HG02970 (cell line): ENCODE measurements around the gene TPGS2.
"Not testable (repeated sequence)": the region's sequence is repeated elsewhere in the genome, so short reads cannot be mapped to it uniquely, and the experiment has no call there.

Experiments used
- ATAC-seq: cut with Tn5 transposase; IDR thresholded peaks from one replicate; pipeline ENCODE4 v1.9.1; 2021; ENCODE audit warnings: mild to moderate bottlenecking, moderate library complexity, moderate number of reproducible peaks; ENCODE audit not compliant: unreplicated experiment, low FRiP score

TPGS2 gene

DNA sequence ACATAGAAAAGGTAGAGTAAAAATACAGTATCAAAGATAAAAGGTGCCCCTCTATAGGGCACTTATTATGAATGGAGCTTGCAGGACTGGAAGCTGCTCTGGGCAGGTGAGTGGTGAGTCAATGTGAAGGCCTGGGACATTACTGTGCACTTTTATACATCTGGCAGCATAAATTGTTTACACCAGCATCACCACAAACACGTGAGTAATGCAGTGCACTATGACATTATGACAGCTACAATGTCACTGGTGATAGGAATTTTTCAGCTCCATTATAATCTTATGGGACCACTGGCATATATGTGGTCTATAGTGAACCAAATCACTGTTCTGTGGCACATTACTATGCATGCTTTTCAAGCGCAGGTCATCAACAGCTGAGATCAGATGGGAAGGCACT lies 48.1 kb downstream of the TPGS2 start:
- no peak for ATAC-seq

DNA sequence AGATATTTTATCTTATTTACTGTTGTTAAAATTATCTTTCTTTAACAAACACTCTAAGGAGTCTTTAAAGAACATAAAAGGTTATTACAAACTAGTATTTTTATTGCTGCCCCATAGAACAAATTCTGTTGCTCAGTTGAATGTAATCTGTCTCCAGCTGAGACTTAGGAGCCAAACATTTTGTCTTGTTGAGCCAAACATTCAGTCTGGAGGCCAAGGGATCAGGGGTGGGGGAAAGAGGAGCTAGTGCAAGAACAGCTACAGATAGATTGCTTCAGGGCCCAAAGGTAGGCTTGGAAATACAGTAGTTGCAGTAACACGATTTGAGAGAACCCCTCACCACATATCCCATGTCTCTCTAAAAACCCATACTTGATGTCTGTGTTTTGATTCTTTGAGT lies 51.2 kb downstream of the TPGS2 start:
- ATAC-seq, result no peak

DNA sequence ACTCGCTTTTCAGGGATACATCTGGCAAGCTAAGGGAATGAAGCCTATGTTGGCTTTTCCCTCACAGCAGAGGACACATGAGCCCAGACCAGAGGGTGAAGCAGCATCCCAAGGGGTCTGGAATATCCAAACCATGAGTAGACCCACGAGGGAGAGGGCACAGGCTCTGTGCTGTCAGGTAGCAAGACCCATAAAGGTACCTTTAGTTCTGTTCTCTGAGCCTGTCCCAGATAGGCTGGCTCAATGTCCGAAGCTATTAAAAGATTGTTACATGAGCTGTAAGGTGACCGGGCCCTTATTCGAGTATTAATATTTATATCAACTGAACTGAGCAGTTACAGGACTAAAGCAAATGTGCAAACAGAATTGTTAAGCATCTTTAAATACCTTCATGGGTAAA lies 52.2 kb downstream of the TPGS2 start:
- ATAC-seq, result no peak

DNA sequence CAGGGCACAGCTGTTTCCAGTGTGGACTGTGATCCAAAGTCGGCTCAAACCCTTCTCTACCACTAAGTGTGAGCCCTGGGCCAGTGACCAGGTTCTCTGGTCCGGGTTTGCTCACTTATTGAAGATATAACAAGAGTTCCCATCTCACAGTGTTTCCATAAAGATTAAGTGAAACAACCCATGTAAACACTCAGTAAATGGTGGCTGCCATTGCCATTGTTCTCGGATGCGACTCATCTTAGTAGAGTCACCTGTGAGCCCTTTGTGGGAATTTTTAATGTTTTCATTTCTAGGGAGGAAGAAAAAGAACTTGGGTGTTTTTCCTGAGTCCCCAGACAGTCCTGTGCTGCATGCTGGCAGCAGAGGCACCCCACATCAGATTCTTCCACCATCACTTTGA lies 53.4 kb downstream of the TPGS2 start:
- no peak for ATAC-seq

DNA sequence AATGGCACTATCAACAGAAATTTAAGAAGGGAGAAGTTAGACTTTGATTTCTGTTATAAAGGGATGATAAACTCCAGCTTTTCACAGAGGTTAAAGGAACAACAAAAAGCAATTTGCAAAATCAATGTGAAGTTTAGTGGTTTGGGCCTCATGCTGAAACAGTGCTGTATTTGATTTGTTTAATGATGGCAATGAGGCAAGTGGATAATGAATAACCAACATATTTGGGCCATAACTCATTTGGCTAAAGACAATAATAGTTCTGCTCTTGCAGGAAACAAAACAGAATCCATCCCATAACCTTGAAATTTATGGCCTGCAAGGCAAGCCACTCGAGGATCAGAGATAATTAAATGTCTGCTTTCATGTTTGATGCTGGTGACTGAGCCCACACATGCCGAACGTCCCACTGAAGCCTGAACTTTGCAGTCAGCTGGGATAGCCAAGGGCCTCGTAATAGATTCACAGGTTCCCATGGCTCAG lies 56.5 kb downstream of the TPGS2 start:
- no peak for ATAC-seq

DNA sequence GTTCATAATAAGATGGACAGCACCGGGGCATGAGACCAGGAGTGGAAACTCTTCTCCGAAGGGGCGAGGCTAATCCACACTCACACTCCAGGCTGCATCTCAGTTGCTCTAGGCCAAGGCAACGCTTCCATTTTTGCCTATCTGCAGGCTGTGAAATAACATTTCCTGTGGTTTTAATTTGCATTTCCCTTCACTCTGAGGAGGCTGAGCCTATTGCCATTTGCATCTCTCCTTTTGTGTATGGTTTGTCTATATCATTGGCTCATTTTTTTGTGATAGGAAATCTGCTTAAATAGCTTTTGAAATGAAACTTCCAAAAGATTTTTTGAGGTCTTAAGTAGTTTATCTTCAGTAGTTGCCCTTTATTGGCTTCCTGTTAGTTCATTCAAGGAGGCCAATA lies 57.6 kb downstream of the TPGS2 start:
- ATAC-seq, result no peak

DNA sequence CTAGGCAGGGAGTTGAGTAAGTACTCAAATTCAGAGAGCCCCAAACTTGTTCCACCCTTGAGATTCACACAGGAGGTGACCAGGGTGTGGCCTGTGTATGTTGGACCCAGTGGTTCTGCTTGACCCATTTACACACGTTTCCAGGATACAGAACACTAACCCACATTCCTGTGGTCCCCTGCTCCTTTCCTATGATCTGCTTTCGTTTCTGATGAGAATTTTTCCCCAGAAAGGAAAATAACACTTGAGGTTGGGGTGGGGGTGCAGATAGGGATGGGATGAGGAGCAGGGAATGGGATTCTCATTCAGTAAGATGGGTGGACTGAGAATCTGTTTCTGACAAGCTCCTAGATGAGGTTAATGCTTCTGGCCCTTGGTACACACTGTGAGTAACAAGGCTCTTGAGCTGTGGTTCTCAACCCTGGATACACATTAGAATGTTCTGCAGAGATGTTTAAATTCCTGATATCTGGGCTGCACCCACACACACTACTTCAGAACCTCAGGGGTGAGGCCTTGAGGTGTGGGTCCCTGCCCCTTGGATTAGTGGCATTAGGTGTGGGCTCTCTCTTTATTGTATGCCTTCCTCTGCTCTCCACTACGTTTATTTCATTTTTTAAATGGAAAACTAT lies 58.4 kb downstream of the TPGS2 start:
- no peak for ATAC-seq

DNA sequence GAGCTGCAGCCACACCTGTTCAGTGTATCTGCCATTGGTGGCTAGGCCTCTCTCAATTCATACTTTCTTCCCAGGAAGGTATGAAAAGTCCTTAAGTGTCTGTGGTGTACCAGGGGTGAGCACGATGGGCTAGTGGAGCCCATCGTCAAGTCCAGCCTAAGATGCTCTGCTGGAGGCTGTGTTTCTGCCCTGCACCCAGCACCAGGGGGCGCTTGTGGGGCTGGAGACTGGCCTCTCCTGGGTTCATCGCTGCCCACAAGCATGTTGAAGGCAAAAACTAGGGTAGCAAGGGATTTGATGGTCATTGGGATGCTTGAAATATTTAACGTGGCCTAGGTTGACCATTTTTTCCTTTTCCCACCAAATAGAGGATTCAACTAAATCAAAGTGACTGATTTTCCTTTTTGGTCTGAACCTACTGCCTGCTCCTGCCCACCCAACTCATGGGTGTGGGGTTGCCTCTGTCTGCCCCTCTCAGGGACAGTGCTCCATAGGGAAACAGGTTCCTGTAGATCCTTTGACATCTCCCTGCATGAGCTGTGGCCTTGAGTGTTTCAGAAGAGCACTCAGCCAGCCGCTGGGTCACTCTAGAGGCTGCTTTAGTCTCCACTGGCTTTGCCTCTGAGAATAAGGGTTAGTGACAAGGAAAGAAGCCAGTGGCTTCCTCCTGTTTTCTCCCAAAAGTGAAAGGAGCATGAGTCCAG lies 59.0 kb downstream of the TPGS2 start:
- no peak for ATAC-seq

DNA sequence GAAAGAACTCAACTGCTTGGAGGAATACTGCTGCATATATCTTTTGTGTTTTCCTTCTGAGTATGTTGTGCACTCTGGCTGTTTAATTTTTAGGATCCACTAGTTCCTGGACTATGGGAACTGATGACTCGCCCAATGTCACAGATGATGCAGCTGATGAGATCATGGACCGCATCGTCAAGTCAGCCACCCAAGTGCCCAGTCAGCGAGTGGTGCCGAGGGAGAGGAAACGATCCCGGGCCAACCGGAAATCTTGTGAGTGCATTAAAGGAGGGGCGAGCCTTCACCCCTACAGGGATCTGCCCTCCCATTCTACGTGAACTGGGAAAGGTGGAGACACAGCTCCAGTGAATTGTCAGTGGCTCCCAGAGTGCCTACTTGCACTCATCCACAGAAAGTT lies 59.6 kb downstream of the TPGS2 start:
- no peak for ATAC-seq

DNA sequence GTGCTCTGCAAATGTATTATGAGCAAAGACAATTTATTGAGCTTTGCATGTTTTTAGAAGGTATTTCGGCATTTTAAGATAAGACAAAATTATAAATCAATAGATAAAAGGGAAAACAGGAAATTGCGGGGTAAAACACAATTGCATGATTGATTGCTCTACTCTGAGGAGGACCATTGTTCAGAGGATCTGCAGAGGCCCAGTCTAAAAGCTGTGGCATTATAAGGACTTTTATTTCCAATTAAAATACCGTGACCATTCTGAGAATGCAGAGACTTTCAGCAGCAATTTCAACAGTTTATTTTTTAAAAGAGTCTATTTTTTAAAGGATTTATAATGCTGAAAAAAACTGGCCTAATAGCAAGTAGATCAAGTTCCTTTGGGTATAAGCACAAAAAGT lies 62.0 kb downstream of the TPGS2 start:
- ATAC-seq, result no peak

DNA sequence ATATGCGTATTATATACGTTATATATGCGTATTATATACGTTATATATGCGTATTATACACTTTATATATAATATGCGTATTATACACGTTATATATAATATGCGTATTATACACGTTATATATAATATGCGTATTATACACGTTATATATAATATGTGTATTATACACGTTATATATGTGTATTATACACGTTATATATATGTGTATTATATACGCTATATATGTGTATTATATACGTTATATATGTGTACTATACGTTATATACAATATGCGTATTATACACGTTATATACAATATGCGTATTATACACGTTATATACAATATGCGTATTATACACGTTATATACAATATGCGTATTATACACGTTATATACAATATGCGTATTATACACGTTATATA lies 65.8 kb downstream of the TPGS2 start:
- ATAC-seq, result not testable (repeated sequence)

DNA sequence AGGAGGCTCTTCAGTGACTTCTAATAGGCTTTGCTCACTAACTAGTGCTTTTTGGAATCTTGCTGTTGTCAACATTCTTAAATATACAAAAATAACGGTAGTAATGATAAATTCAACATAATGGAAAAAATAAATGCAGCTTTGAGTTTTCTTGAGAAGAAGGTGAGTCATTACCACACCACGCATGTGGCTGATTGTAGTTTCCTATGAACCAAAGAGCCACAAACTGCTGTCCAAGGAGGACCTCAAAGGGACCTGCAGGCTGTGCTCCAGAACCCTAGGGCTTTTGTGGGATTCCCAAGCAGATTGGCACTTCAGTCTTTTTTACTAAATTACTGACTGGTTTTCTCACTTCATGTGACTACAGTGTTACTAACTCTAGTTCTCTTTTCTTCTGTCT lies 66.7 kb downstream of the TPGS2 start:
- no peak for ATAC-seq

DNA sequence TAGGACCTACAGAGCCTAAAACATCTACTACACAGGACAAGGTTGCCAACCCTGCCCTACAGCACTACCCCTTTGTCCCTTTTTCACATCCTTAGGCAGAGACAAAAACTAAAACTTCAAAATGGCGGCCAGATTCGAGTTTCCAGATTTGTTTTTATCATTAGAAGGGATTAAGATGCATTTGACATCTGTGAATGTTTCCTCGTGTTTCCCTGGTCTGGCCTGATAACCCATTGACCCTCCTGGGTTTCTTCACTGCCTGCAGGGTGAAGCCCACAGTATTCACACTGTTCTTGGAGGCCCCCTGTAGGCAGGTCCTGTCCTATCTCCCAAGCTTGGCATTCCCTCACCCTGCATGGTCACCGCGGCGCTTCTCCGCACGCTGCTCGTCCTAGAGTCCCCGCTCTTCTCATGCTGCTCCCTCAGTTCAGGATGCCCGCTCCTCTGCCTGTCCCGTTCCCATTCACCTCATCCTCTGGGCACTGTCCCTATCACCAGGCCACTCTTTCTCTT lies 67.6 kb downstream of the TPGS2 start:
- ATAC-seq, result no peak

DNA sequence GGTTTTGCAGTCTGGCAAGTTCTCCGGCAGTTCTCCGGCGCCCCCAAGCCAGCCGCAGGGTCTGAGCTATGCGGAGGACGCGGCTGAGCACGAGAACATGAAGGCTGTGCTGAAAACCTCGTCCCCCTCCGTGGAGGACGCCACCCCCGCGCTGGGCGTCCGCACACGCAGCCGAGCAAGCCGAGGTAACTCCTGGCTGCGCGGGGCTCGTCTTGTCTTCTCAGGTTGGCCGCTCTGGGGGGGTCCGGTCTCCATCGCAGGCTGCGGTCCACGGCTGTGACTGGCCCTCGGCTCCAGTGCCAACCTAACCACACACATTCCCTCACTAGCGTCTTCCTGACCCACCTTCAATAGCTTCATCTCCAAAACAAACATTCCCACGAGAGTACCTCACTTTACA lies 68.2 kb downstream of the TPGS2 start:
- ATAC-seq, result no peak

DNA sequence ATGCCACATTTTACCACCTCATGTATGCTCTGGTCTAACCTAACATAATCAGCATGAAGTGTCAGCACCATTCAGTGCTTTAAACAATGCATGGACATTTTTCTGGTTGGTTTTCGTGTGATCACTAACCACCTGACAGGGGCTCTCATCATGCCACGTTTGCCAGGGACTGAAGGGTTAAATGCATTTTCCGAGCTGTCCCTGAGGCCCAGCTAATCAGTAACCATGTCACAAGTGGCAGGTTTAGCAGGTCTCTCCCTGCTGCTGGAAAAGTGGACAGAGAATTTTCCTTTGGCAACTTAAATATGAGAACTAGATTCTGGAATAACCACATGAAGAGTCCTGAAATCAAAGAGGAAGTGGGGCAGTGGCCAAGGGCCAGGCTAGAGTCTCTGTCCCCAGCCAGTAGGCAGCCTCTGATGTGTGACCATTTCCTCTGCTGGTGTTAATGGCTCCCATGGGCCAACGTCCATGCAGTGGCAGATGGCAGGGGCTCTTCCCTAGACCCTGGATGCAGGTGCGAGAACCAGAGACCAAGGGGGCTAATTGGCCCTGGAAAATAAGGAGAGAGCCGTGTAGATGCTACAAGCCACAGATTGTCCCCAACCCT lies 69.5 kb downstream of the TPGS2 start:
- no peak for ATAC-seq

DNA sequence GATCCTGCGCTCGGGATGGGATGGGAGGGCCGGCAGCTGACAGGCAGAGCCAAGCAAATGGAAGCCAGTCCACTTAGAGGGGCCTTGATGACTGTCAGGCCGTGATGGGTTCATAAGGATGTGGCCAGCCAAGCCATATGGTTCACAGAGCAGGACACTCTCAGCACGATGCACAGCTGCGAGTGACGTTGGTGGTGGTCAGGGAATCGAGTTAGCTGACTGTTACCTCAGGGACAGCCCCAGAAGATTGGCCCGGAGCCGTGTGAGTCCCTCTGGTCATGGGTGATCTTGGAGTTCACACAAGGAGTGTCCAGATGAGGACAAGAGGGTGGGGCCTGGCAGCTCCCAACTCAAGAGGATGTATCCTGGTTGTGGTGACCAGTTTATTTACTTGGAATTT lies 70.2 kb downstream of the TPGS2 start:
- no peak for ATAC-seq

DNA sequence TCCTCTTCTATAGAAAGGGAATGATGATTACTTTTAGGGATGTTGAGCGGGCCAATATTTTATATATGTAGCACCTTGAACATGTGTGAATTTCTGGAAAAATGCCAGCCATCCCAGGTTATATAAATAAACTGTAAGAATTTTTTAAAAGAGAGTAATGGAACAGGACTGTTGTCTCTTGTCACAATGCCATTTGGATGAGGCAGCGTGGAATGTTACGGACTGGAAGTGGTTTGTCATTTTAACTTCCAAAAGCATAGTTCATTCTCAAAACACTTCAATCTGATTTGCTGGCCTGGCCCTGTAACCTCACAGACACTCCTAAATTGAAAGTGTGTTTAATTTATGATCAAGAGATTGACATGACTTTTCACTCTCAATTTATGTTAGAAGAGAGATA lies 70.8 kb downstream of the TPGS2 start:
- no peak for ATAC-seq

DNA sequence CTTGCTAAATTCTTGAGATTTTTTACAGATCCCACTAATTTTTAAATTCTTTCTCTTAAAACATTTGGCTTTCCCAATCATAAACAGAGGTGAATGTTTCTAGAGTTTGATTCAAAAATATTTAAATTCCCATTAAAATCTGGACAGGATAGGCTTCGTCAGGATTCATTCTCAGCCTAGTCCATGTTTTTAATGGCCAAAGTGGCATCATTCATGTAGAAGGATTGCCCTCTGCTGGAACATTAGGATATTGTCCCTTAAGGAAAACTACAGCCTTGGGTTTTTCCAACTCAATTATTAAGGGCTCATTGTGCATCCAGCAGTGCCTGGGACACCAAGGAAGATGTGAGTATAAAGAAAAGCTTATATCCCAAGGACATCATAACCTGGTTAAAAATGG lies 71.7 kb downstream of the TPGS2 start:
- ATAC-seq, result no peak

DNA sequence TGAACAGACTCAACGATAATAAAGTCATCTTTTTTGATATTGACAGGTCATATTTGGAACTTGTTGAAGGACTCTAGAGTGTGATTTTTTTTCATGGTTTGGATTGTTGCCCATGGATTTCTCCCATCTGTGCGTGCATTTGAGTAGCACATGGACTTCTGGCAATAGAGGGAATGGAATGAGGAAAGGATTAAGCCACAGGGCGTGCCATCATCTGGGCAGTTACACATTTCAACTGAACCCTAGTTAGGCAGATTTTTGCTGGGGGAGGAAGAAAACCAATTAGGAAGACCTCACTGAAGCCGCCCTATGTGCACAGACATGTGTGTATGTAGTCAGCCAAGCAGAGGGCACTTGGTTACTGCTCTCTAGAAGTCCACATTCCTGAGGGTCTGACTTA lies 72.6 kb downstream of the TPGS2 start:
- no peak for ATAC-seq

DNA sequence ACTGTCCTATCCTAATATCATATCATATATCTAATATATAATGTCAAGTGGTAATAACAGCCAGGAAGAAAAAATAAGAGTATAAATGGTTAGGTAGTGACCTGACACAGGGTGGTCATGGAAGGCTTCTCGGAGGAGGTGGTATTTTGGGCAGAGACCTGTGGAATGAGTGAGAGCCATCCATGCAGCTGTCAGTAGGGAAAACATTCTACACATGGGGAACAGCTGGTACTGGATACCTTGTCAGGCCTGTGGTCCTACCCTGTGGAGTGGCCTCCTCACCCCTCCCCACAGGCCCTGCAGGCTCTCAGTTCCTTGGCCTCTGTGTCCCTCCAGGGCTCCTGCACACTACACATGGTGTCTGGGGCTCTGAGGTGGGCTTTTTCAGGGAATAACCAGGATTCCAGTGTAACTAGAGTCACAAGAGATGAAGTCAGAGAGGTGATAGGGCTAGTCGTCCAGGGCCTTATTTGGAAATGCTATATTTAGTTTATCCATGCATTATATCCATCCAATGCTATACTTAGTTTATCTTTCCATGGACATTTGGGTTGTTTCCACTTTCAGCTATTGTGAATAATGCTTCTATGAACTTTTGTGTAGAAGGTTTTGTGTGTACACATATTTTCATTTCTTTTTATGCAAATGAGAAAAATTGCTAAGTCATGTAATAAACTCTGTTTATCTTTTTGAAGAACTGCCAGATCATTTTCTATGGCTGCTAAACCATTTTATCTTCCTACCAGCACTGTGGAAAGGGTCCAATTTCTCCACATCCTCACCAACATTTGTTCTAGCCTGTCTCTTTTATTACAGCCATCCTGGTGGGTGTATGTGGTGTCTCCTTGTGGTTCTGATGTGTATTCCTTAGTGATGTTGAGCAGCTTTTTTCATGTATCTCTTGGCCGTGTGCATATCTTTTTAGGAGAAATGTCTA lies 75.6 kb downstream of the TPGS2 start:
- no peak for ATAC-seq
